Erythroblast (primary cell): ENCODE results near the gene PPFIBP1.

Experiments
- GATA1 ChIP-seq: IDR thresholded peaks from 2 replicates; pipeline ENCODE4 v1.6.1; 2011; ENCODE audit warnings: low read depth, mild to moderate bottlenecking, control low read depth, low read length, moderate library complexity
- POLR2A ChIP-seq: IDR thresholded peaks from 2 replicates; pipeline ENCODE4 v1.6.1; 2011; ENCODE audit warnings: mild to moderate bottlenecking, low read length

- TF ChIP-seq POLR2A = no peak
- TF ChIP-seq GATA1 = no peak
Measured at GRCh38 chr12:27620121-27620520, 96.1 kb downstream of the PPFIBP1 start.
